Uterus (tissue), 4 donors: ENCODE data around the gene NWD2. TPM values are rescaled to one million over a fixed set of nuclear protein-coding genes. Genes with fewer than 3 reads are reported as not detected.

Experiments used
- DNase-seq, 2 donors: peaks; one replicate each; pipeline ENCODE4 v3.0.0-alpha.2; 2019 to 2020
- H3K27ac ChIP-seq, 2 donors: fragments of 200-600 bp; sonication (generic); 1 replicate in 1 of 2; 2 replicates in 1 of 2; pipeline ENCODE4 v1.5.1; 2016 to 2018
- H3K27me3 ChIP-seq, 2 donors: fragments of 200-600 bp; sonication (generic); one replicate each; pipeline ENCODE4 v1.5.1; 2018 to 2019; ENCODE audit warnings: control low read depth in 1 of 2
- H3K36me3 ChIP-seq, 2 donors: fragments of 200-600 bp; sonication (generic); one replicate each; pipeline ENCODE4 v1.5.1; 2019; ENCODE audit warnings: control low read depth in 1 of 2
- H3K4me1 ChIP-seq, 2 donors: fragments of 200-600 bp; sonication (generic); one replicate each; pipeline ENCODE4 v1.5.1; 2018 to 2019; ENCODE audit warnings: control low read depth in 1 of 2
- H3K4me3 ChIP-seq, 2 donors: fragments of 200-600 bp; sonication (generic); 1 replicate in 1 of 2; 2 replicates in 1 of 2; pipeline ENCODE4 v1.5.1; 2018 to 2019; ENCODE audit warnings: mild to moderate bottlenecking in 1 of 2
- H3K9me3 ChIP-seq, 2 donors: fragments of 200-600 bp; sonication (generic); one replicate each; pipeline ENCODE4 v1.5.1; 2019; ENCODE audit warnings: control low read depth in 1 of 2
- CTCF ChIP-seq, 4 experiments: fragments of 200-600 bp in 2 of 4; fragments of 450-650 bp in 2 of 4; sonication (generic) in 2 of 4; IDR thresholded peaks; one replicate each; pipeline ENCODE4 v1.5.1; 2016 to 2019; ENCODE audit warnings: antibody characterized with exemption in 4 of 4, mild to moderate bottlenecking in 2 of 4, moderate library complexity in 1 of 4
- POLR2A ChIP-seq, 2 donors: fragments of 450-650 bp; IDR thresholded peaks; one replicate each; pipeline ENCODE4 v1.6.1; 2016; ENCODE audit warnings: antibody characterized with exemption in 2 of 2, mild to moderate bottlenecking in 1 of 2, moderate library complexity in 1 of 2
- intact Hi-C: fragments of 100-400 bp; cut with DNase I; formaldehyde crosslinking; loops from one replicate; pipeline ENCODE4 v1.15.1; 2023; ENCODE audit warnings: low total_unique reads
- total RNA-seq, 4 donors: library from RNA; depleted of rRNA in 3 of 4; stranded (reverse); fragments of >200 nt in 3 of 4; gene quantifications; one replicate each; pipeline versions ENCODE4 v1.1.0 to v1.2.4, GENCODE V29; 2014 to 2023
- donor health status: DM: yes; HTN: yes; CAD: no.

The NWD2 gene
- total RNA-seq, 4 donors from 2014 or later = 0.14 TPM; not detected in 3

GRCh38 chr4:37447886-37448285, 203.3 kb downstream of the NWD2 start:
- intact Hi-C loops = no loop called here
- TF ChIP-seq CTCF (IDR thresholded peaks at IDR 0.05) = no peak
- TF ChIP-seq POLR2A (IDR thresholded peaks at IDR 0.05) = no peak
- Histone ChIP-seq H3K4me3 (no peak overlapping the region), H3K27ac (no peak overlapping the region), H3K27me3 (no peaks in the 10 kb centered on the region), H3K4me1 (no peaks in the 10 kb centered on the region), H3K9me3 (no peaks in the 10 kb centered on the region), H3K36me3 (no peaks in the 10 kb centered on the region)
- no peak for DNase-seq

- no peak overlapping the region for H3K27ac ChIP-seq
- H3K27me3 ChIP-seq = no peaks in the 10 kb centered on the region
- no peaks in the 10 kb centered on the region for H3K4me1 ChIP-seq
- DNase-seq = no peak
- H3K4me3 ChIP-seq = no peak overlapping the region
- no peaks in the 10 kb centered on the region for H3K36me3 ChIP-seq
- no peaks in the 10 kb centered on the region for H3K9me3 ChIP-seq
- TF ChIP-seq POLR2A (IDR thresholded peaks at IDR 0.05) (no peak), CTCF (IDR thresholded peaks at IDR 0.05) (no peak)
- intact Hi-C loops = loop anchor here (5.0 kb wide), 1 partner anchor 117 kb away; no protein-coding TSS in a partner anchor
Observed at GRCh38 chr4:37450309-37450708, 205.8 kb downstream of the NWD2 start.

- H3K4me1 ChIP-seq = no peaks in the 10 kb centered on the region
- H3K27ac ChIP-seq = no peak overlapping the region
- H3K27me3 ChIP-seq = no peaks in the 10 kb centered on the region
- no peaks in the 10 kb centered on the region for H3K36me3 ChIP-seq
- no peak overlapping the region for H3K4me3 ChIP-seq
- TF ChIP-seq CTCF (IDR thresholded peaks at IDR 0.05) (no peak), POLR2A (IDR thresholded peaks at IDR 0.05) (no peak)
- intact Hi-C loops = loop anchor here (5.0 kb wide), 1 partner anchor 116 kb away; no protein-coding TSS in a partner anchor
- DNase-seq = no peak
- H3K9me3 ChIP-seq = no peaks in the 10 kb centered on the region
Observed at GRCh38 chr4:37450911-37451310, 206.4 kb downstream of the NWD2 start.

- Histone ChIP-seq H3K27ac (no peak overlapping the region), H3K4me1 (no peaks in the 10 kb centered on the region), H3K9me3 (no peaks in the 10 kb centered on the region), H3K36me3 (no peaks in the 10 kb centered on the region), H3K27me3 (no peaks in the 10 kb centered on the region), H3K4me3 (no peak overlapping the region)
- no peak for TF ChIP-seq POLR2A (IDR thresholded peaks at IDR 0.05)
- DNase-seq = no peak
- intact Hi-C loops = loop anchor here (5.0 kb wide), 1 partner anchor 116 kb away; no protein-coding TSS in a partner anchor
Observed at GRCh38 chr4:37451656-37452055, 207.1 kb downstream of the NWD2 start.

- H3K4me1 ChIP-seq = no peaks in the 10 kb centered on the region
- DNase-seq = peak; percentile 25 to 75
- H3K27me3 ChIP-seq = no peaks in the 10 kb centered on the region
- TF ChIP-seq CTCF (IDR thresholded peaks at IDR 0.05) = peak; percentile 49 to 78 (median 64)
- TF ChIP-seq POLR2A (IDR thresholded peaks at IDR 0.05) = no peak
- H3K4me3 ChIP-seq = peak overlapping the region; percentile 37 to 46
- intact Hi-C loops = loop anchor here (5.0 kb wide), 1 partner anchor 114 kb away; no protein-coding TSS in a partner anchor
- no peaks in the 10 kb centered on the region for H3K9me3 ChIP-seq
- H3K27ac ChIP-seq = peak overlapping the region; percentile 75 to 78
- no peaks in the 10 kb centered on the region for H3K36me3 ChIP-seq
Observed at GRCh38 chr4:37452952-37453280, 208.4 kb downstream of the NWD2 start.
